Right lobe of liver (tissue), 4 donors: ENCODE results near the gene KLHL1.

Source experiments
- POLR2A ChIP-seq: fragments of 450-650 bp; IDR thresholded peaks from one replicate; pipeline ENCODE4 v1.6.1; 2017; ENCODE audit warnings: antibody characterized with exemption, mild to moderate bottlenecking
- TF ChIP-seq, protein P1 (sequence below), 4 donors: fragments of 200-600 bp in 3 of 4; fragments of 450-650 bp in 1 of 4; IDR thresholded peaks; one replicate each; pipeline versions ENCODE4 v1.5.1 to v1.8.0; 2016 to 2022; ENCODE audit warnings: antibody characterized with exemption in 4 of 4, mild to moderate bottlenecking in 2 of 4
- donor health status: DM: no; HTN: no; CAD: no.
- donor health status: DM: no; HTN: no; CAD: no.
- donor health status: DM: no; HTN: yes; CAD: no.

DNA sequence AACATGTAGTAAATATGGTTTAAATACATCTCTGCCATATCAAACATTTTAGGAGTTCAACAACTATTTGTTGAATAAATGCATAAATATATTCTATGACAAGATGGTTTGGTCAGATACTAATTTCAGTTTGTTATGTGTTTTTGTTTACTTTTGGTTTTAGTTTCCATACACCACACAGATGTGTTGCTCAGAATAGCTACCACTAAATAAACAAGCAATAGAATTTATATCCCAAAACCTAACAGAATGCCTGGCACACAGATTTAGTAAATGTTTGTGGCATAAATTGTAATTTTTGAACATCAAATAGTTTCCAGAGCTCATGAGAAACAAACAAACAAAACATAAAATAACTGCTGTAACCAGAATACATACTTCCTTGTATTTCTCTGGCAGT lies 127.5 kb downstream of the KLHL1 start:
- TF ChIP-seq, protein P1, sequence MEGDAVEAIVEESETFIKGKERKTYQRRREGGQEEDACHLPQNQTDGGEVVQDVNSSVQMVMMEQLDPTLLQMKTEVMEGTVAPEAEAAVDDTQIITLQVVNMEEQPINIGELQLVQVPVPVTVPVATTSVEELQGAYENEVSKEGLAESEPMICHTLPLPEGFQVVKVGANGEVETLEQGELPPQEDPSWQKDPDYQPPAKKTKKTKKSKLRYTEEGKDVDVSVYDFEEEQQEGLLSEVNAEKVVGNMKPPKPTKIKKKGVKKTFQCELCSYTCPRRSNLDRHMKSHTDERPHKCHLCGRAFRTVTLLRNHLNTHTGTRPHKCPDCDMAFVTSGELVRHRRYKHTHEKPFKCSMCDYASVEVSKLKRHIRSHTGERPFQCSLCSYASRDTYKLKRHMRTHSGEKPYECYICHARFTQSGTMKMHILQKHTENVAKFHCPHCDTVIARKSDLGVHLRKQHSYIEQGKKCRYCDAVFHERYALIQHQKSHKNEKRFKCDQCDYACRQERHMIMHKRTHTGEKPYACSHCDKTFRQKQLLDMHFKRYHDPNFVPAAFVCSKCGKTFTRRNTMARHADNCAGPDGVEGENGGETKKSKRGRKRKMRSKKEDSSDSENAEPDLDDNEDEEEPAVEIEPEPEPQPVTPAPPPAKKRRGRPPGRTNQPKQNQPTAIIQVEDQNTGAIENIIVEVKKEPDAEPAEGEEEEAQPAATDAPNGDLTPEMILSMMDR (IDR thresholded peaks at IDR 0.05), result no peak
- no peak for TF ChIP-seq POLR2A
